ENCODE data around the gene AFF1. TPM values are rescaled to one million over a fixed set of nuclear protein-coding genes. Genes with fewer than 3 reads are reported as not detected.

AFF1 gene
- total and polyA plus RNA-seq, 2 experiments from 2014 or later = 9.4 to 13.8 TPM

GRCh38 chr4:86909546-86910295 lies 25.1 kb upstream of the AFF1 start:
- 88 to 92% methylated on average over 8 of the region's 8 CpGs for WGBS, 2 experiments (ENCODE audit: low coverage in 1 of 2, low lambda C conversion rate in 2 of 2, missing lambda C conversion rate in 2 of 2)
- Histone ChIP-seq H3K79me2 (ENCODE audit: insufficient read depth) (no peaks in the 10 kb centered on the region), H3K27me3 (replicated peaks; ENCODE audit: insufficient read depth) (no peaks in the 10 kb centered on the region), H3K4me2 (ENCODE audit: unreplicated experiment) (no peak overlapping the region), H3K27ac (no peak overlapping the region), H3K9me2 (ENCODE audit: insufficient read depth) (no peaks in the 10 kb centered on the region), H3F3A (ENCODE audit: insufficient read depth) (no peaks in the 10 kb centered on the region), H2AFZ (no peak overlapping the region), H3K36me3 (ENCODE audit: low read depth) (no peaks in the 10 kb centered on the region), H3K4me1 (ENCODE audit: insufficient read depth) (peaks cover 5% of the 10 kb centered on the region; the same call in 1 of the 2 replicates), H4K20me1 (ENCODE audit: insufficient read depth) (no peaks in the 10 kb centered on the region), H3K4me3 (no peak overlapping the region), H3K9ac (no peak overlapping the region), H3K9me3 (ENCODE audit: low read depth) (no peaks in the 10 kb centered on the region)
- TF ChIP-seq EZH2 (IDR thresholded peaks at IDR 0.05; ENCODE audit: insufficient read depth, poor library complexity, severe bottlenecking) (no peak), EZH2phosphoT487 (IDR thresholded peaks at IDR 0.05; ENCODE audit: insufficient read depth, low read depth) (no peak)
- in situ Hi-C loops (cut with MboI) = loop anchor here (25.0 kb wide), 1 partner anchor 328 kb away; no protein-coding TSS in a partner anchor
- no peak for DNase-seq

DNA sequence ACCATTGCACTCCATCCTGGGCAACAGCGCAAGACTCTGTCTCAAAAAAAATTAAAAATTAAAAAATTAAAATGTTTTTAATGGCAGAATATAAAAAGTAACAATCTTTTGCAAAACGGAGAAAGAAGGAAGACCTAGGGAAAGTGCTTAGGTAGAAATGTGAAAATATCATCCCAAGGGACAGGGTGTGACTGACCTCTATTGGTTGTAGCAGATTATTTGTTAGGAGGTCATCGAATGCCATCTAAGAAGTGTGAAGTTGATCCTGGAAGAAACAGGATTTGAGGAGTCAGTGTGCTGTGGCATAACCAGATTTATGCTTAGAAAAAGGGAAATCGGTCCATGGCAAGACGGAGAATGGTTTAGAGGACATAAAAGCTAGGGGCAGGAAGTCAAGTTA lies 24.4 kb upstream of the AFF1 start:
- no peaks in the 10 kb centered on the region for H4K20me1 ChIP-seq (ENCODE audit: insufficient read depth)
- H3K27ac ChIP-seq = no peak overlapping the region
- no peaks in the 10 kb centered on the region for H3F3A ChIP-seq (ENCODE audit: insufficient read depth)
- WGBS, 2 experiments (ENCODE audit: low coverage in 1 of 2, low lambda C conversion rate in 2 of 2, missing lambda C conversion rate in 2 of 2) = 95 to 97% methylated on average over 5 of the region's 5 CpGs
- H3K9ac ChIP-seq = no peak overlapping the region
- H2AFZ ChIP-seq = no peak overlapping the region
- TF ChIP-seq EZH2 (IDR thresholded peaks at IDR 0.05; ENCODE audit: insufficient read depth, poor library complexity, severe bottlenecking) (no peak), EZH2phosphoT487 (IDR thresholded peaks at IDR 0.05; ENCODE audit: insufficient read depth, low read depth) (no peak)
- no peak overlapping the region for H3K4me2 ChIP-seq (ENCODE audit: unreplicated experiment)
- H3K79me2 ChIP-seq (ENCODE audit: insufficient read depth) = no peaks in the 10 kb centered on the region
- DNase-seq = no peak
- no peak overlapping the region for H3K4me3 ChIP-seq
- no peaks in the 10 kb centered on the region for H3K9me2 ChIP-seq (ENCODE audit: insufficient read depth)
- in situ Hi-C loops (cut with MboI) = loop anchor here (25.0 kb wide), 1 partner anchor 327 kb away; no protein-coding TSS in a partner anchor
- H3K4me1 ChIP-seq (ENCODE audit: insufficient read depth) = peaks cover 5% of the 10 kb centered on the region; the same call in 1 of the 2 replicates
- no peaks in the 10 kb centered on the region for H3K9me3 ChIP-seq (ENCODE audit: low read depth)
- no peaks in the 10 kb centered on the region for H3K27me3 ChIP-seq (replicated peaks; ENCODE audit: insufficient read depth)
- no peaks in the 10 kb centered on the region for H3K36me3 ChIP-seq (ENCODE audit: low read depth)

DNA sequence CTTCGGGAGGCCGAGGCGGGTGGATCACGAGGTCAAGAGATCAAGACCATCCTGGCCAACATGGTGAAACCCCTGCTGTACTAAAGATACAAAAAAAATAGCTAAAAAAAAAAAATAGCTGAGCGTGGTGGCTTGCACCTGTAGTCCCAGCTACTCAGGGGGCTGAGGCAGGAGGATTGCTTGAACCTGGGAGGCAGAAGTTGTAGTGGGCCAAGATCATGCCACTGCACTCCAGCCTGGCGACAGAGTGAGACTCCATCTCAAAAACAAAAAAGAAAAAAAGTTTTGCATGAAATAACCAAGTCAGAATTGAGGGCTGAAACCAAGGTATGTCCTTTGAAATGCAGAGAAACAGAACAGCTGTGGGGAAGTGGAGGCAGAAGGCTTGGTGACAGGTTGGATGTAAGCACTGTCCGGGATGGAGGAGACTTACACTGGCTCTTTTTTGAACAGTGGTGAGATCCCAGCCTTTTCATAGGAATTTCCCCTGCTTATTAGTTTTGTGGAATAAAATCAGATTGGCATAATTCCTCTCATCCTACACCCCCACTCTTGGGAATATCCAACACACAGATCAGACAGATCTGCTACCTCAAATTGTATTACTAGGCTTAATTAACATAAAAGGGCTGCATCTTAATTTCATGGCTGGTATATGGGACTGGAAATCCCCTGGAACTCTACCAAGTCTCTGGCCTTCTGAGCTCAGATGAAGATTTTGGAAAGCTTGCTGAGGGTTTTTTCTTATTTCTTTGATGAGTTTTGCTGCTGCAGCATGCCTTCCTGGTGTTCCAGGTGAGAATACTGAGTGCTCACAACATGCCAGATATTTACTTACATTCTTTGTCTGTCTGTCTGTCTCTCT lies 23.8 kb upstream of the AFF1 start:
- Histone ChIP-seq H3K27ac (no peak overlapping the region), H3K79me2 (ENCODE audit: insufficient read depth) (no peaks in the 10 kb centered on the region), H3K36me3 (ENCODE audit: low read depth) (no peaks in the 10 kb centered on the region), H3K9me3 (ENCODE audit: low read depth) (no peaks in the 10 kb centered on the region), H3K4me3 (no peak overlapping the region), H4K20me1 (ENCODE audit: insufficient read depth) (no peaks in the 10 kb centered on the region), H3F3A (ENCODE audit: insufficient read depth) (no peaks in the 10 kb centered on the region), H3K4me2 (ENCODE audit: unreplicated experiment) (no peak overlapping the region), H3K27me3 (replicated peaks; ENCODE audit: insufficient read depth) (no peaks in the 10 kb centered on the region), H2AFZ (no peak overlapping the region), H3K9ac (no peak overlapping the region), H3K9me2 (ENCODE audit: insufficient read depth) (no peaks in the 10 kb centered on the region), H3K4me1 (ENCODE audit: insufficient read depth) (peaks cover 5% of the 10 kb centered on the region; the same call in 1 of the 2 replicates)
- TF ChIP-seq EZH2 (IDR thresholded peaks at IDR 0.05; ENCODE audit: insufficient read depth, poor library complexity, severe bottlenecking) (no peak), EZH2phosphoT487 (IDR thresholded peaks at IDR 0.05; ENCODE audit: insufficient read depth, low read depth) (no peak)
- peak; percentile 50 for DNase-seq
- 84 to 91% methylated on average over 7 of the region's 7 CpGs for WGBS, 2 experiments (ENCODE audit: low coverage in 1 of 2, low lambda C conversion rate in 2 of 2, missing lambda C conversion rate in 2 of 2)
- in situ Hi-C loops (cut with MboI) = loop anchor here (25.0 kb wide), 1 partner anchor 326 kb away; no protein-coding TSS in a partner anchor

DNA sequence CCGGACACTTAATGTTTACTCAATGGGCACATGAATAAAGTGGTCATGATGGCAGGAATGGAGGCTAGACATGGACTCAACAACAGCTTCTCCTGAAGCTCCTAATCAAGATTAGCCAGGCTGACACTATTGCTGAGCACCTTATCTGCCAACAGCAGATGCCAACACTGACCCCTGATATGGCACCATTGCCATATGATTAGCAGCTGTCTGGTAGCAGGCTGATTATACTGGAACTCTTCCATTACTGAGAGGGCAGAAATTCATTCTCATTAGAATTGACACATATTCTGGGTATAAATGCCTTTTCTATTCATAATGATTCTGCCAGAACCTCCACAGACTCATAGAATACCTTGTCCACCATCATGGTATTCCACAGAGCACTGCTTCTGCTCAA lies 18.4 kb upstream of the AFF1 start:
- no peak overlapping the region for H2AFZ ChIP-seq
- H3K4me1 ChIP-seq (ENCODE audit: insufficient read depth) = peaks cover 21% of the 10 kb centered on the region
- H3K36me3 ChIP-seq (ENCODE audit: low read depth) = no peaks in the 10 kb centered on the region
- TF ChIP-seq EZH2phosphoT487 (IDR thresholded peaks at IDR 0.05; ENCODE audit: insufficient read depth, low read depth) (no peak), EZH2 (IDR thresholded peaks at IDR 0.05; ENCODE audit: insufficient read depth, poor library complexity, severe bottlenecking) (no peak)
- peaks cover 13% of the 10 kb centered on the region; the same call in 1 of the 2 replicates for H3F3A ChIP-seq (ENCODE audit: insufficient read depth)
- no peak overlapping the region for H3K9ac ChIP-seq
- H3K9me2 ChIP-seq (ENCODE audit: insufficient read depth) = no peaks in the 10 kb centered on the region
- H3K79me2 ChIP-seq (ENCODE audit: insufficient read depth) = no peaks in the 10 kb centered on the region
- no peaks in the 10 kb centered on the region for H3K9me3 ChIP-seq (ENCODE audit: low read depth)
- H3K4me2 ChIP-seq (ENCODE audit: unreplicated experiment) = no peak overlapping the region
- no peaks in the 10 kb centered on the region for H4K20me1 ChIP-seq (ENCODE audit: insufficient read depth)
- 44 to 59% methylated on average over 1 of the region's 1 CpG for WGBS, 2 experiments (ENCODE audit: low coverage in 1 of 2, low lambda C conversion rate in 2 of 2, missing lambda C conversion rate in 2 of 2)
- no peaks in the 10 kb centered on the region for H3K27me3 ChIP-seq (replicated peaks; ENCODE audit: insufficient read depth)
- H3K4me3 ChIP-seq = no peak overlapping the region
- in situ Hi-C loops (cut with MboI) = loop anchor here (25.0 kb wide), 1 partner anchor 321 kb away; no protein-coding TSS in a partner anchor
- no peak overlapping the region for H3K27ac ChIP-seq
- DNase-seq = no peak

Measured in GM23248 (cell line).